NCI-H748 (cell line): ENCODE results near the gene ZDHHC7.

ENCODE experiments used
- DNase-seq: peaks from one replicate; lab custom pipeline; 2025; ENCODE audit not compliant: unreplicated experiment; lab: John Stamatoyannopoulos, UW

Gene ZDHHC7

GRCh38 chr16:84999857-85000480 lies 11.4 kb downstream of the ZDHHC7 start:
- no peak for DNase-seq

DNA sequence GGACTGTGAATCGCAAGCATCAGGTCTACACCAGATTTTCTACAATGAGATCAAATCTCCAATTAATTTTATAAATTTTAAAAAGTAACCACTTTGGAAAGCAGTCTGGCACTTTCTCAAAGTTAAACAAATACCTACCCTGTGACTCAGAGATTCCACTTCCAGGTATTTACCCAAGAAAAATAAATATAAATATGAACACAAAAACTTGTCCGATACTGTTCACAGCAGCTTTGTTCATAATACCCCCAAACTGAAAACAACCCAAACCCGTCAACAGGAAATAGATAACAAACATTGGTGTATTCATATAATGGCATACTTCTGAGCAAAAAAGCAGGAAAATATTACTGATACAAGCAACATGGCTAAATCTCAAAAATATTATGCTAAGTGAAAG lies 12.1 kb downstream of the ZDHHC7 start:
- DNase-seq, result no peak

DNA sequence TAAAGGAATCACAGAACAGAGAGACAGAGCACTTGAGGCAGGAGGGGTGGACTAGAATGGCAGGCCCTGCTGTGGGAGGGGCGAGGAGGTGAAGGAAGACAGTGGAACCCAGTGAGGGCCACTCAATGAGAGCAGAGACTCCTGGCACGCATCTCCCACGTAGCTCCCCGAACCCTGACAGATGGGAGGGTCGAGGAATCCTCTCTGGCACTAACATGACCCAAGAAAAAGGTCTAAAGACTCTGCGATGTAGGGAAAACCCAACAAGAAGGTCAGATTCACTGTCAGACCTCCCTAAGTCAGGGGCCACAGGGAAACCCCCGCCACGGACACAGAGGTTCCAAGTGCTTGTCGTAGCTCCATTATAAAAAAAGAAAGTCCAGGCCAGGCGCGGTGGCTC lies 15.0 kb downstream of the ZDHHC7 start:
- DNase-seq, result no peak

DNA sequence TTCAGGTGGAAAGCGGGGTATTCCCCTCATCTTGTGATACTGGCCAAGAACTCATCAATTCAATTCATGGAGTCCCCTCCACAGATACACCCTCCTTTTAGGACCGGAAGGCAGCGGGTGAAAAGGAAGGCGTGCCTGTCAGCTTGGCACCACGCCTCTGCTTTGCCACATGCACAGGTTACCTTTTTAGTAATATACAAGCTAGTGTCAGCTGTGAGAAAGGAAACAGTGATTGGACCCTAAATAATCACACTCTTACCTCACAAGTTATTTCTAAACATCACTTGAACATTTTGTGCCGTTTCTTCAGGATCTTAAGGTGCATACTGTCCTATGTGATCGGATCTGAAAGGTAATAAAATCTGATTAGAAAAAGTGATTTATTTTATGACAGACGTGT lies 15.7 kb downstream of the ZDHHC7 start:
- no peak for DNase-seq

GRCh38 chr16:84993926-84994325 lies 17.4 kb downstream of the ZDHHC7 start:
- no peak for DNase-seq

DNA sequence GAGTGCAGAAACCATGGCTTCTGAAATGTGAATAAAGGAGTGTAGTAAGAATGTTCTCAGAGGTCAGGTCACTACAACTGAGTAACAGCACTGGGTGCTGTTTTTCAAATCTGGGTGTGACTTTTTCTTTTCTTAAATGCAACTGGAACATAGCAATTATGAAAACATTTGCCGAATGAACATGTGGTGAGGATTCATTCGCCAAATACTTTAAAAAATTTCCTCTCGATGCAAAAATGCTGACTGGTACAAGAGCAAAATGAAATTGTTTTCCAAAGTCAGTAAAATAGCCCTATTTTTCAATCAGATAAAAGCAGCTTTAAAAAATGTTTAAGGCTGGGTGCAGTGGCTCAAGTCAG lies 18.6 kb downstream of the ZDHHC7 start:
- no peak for DNase-seq

GRCh38 chr16:84990782-84991181 lies 20.6 kb downstream of the ZDHHC7 start:
- DNase-seq, result no peak

DNA sequence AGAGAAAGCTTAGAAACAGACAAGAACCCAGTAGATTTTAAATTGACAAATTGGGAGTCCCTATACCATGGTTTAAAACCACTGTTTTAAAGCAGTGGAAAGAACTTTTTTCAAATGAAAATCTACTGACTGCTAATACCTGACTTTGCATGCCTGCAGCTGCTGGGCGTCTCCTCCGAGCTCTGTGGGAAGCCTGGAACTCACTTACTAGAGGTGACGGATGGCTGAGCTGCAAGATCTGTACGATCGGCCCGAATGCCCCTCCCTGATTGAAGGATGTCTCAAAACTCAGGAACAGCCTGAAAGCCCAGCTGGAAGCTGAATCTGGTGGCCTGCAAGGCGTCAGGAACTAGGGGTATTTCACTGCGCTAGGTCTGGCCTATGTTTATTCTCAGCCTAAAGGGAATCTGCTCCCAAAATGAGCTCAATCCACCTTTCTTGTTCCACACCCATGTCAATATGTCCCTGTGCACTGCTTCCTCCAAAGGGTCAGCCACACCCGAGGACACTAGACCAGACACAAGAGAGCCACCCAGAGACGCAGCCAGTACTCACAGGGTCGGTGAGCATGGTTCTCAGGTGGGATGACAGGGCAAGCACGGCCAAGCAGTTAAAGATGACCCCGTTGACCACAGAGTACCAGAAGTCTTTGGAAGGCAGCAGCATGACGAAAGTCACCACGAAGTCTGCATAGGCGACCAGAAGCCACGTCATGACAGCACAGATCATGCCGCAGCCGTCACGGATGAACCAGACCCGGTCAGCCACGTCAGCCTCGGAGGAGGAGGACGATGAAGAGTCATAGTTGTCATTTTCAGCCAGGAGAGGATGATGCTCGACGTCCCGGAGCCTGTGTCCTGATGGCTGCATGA lies 21.4 kb downstream of the ZDHHC7 start:
- no peak for DNase-seq

DNA sequence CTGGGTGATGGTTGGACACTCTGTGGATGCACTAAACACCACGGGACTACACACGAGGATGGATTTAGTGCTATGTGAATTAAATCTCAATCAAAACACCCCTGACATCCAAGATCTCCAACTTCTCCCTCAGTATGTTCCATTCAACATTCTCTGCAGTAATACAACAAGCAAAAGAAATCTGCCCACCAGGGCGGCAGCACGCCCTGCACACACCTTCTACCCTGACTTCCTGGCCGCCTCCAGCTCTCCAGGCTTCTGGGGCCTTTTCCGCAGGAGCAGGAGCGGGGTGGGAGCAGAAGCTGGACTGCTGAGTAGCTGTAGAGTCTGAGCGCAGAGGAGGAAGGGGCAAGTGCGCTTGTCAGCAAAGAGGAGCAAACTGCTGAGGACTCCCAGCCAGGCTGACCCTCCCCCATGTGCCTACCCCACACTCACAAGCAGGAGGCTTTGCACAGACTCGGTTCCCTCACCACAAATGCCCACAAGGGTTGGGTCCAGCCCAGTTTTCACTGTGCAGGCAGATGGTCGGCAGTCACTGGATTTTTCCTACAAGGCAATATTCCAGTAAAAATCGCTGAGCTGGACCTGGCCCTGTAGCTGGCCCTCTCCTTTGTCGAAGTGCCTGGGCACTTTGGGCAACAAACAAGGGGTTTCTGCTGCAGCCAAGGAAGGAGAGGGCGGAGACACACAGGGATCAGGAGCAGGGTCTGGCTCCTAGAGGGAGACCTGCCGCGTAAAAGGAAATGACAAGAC lies 22.8 kb downstream of the ZDHHC7 start:
- no peak for DNase-seq

DNA sequence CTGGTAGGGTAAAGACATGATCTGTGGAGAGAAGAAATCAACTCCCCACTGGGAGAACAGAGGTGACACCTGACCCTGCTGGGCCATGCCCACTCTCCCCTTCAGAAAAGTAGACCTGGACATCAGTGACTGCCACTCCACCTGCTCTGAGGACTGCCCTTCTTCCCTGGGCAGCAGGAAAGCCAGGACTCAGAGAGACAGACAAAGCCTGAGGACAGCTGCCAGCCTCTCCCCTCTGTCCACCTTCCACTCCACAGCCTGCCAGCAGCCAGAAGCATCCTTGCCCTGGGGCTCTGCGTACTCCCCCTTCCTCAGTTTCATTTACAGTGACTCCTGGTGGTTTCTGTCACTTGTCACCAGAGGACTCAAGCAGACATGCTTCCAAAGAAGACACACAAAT lies 24.5 kb downstream of the ZDHHC7 start:
- no peak for DNase-seq

- no peak for DNase-seq
These were observed 25.2 kb downstream of the ZDHHC7 start for GRCh38 chr16:84986102-84986501.

DNA sequence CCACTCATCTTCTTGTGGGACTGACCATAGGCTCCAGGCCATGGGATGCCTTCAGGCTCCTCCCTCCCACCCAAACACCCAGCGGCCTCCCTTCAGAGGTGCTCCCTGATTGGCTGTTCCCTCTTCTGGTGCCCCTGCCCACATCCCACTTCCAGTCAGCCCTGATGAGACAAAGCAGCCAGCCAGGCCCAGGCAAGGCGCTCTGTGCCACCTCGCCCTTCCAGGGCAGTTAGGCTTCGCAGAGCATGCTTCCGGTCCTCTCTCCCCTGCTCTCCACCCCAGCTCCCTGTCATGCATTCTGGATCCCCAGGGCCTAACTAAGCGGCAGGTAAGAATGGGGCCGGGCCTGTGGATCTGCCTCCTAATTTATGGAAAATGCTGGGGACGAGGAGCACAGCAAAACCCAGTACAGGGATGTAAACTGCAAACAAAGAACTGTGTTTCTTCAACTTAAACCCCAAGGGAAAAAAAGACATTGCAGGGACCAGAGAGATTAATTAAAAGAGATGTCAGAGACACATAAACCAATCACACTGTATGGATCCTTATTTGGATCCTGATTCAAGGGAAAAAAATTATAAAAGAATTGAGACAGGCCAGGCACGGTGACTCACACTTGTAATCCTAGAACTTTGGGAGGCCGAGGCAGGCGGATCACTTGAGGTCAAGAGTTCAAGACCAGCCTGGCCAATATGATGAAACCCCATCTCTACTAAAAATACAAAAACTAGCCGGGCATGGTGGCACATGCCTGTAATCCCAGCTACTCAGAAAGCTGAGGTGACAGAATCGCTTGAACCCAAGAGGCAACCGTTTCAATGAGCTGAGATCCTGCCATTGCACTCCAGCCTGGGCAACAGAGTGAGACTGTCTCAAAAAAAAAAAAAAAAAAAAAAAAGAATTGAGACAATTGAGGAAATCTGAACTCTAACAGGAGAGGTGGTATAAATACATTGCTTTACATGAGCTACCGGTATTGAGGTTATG lies 26.0 kb downstream of the ZDHHC7 start:
- DNase-seq, result no peak

- no peak for DNase-seq
These were observed 28.9 kb downstream of the ZDHHC7 start for GRCh38 chr16:84982434-84982833.

DNA sequence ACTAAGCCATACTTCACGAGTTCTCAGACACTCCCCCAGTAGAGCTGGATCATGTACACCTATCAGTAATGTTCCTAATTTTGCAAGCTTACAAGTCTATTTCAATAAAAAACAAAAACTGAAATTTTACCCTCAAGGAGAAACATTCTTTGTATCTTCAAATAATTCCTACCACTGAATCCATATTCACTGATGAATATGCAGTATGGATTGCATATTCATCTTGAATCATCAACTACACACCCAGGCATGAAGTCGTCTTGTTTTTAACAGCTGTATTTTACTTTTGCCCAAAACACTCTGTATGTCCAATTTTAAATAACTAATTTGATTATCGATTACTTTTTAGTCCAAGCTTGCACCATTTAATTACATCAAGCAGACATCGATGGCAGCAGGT lies 31.8 kb downstream of the ZDHHC7 start:
- DNase-seq, result no peak

DNA sequence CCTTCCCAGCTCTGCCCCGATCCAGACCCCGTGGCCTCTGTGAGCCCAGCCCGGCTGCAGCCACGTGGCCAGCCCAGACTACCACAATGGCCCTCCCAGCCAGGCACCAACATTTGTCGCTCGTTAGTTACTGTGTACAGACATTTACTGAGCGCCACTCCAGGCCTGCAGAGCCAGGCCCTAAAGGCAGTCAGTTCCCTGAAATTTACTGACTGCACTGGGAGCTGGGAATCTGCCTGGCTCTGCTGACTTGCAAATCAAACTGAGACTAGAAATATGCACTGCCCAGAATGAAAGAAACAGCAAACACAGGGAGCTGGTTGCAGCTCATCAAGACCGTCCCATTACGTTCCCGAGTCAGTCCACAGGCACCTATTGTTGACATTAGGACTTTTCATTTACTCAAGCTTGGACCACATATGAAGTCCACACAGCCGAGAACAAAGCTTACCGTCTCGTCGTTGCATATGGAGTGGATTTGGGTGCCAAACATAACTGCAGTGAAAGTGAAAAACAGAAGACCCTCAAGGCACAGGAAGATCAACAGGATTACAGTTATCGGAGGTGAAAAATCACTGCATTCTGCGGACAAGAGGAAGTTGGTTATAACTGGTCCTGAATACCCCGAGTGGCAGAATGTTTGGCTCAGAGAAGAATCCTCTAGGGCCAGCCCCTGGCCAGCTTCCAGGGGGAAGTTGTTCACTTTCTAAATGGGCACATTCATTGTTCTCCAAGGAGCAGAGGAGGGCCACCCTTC lies 34.5 kb downstream of the ZDHHC7 start:
- no peak for DNase-seq

GRCh38 chr16:84975522-84975921 lies 35.8 kb downstream of the ZDHHC7 start:
- DNase-seq, result no peak

DNA sequence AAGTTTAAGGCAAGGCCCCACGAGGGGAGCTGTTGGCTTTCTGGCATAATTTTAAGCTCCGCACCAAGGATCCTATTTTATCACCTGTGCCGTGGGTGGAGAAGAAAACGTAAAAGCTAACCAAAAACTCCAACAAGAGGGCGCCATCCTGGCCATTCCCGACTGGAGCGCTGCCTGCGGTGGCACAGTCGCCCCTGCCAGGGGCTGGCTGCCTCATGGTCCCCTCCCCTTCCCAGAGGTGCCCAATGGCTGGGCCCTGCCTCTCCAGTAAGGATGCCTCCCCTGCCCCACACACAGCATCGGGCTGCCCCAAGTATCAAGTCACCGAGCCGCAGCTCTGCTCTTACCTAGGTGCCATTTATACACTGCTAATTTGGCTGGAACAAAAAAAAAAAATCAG lies 36.3 kb downstream of the ZDHHC7 start:
- no peak for DNase-seq

DNA sequence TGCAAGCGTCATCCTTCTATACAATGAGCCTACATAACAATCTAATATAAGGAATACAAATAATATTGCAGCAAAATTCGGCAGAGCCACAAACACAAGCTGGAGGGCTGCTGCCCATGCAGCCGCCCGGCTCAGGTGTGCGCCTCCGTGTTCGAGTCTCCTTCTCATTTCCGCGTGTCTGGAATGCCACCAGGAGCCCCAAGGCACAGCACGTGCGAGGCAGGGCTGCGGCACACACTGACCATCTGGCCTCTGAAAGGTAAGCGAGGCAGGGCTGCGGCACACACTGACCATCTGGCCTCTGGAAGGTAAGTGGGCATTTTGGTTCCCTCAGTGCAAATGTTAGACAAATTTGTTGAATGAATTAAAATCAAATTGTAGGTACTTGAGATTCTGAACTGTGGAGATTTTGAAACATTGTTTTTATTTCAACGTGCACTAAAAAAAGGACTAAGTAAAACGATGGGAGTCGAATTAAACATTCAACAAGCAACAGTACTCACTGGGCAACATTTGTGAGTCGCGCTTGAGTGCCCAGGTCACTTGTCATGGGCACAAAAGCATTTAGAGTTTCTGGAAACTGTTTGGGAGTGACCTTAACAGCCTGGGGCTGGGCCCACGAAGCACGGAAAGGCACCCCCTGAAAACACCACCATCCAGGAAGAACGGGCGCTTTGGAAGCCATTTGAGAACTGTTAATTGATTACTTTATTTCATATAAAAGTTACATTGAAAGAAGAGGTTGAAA lies 37.4 kb downstream of the ZDHHC7 start:
- DNase-seq, result no peak

- DNase-seq, result no peak
These were observed 38.1 kb downstream of the ZDHHC7 start for GRCh38 chr16:84973236-84973635.
